GM06990 (cell line): Measurements from ENCODE around the gene CD82.
"Not testable (repeated sequence)": the region's sequence is repeated elsewhere in the genome, so short reads cannot be mapped to it uniquely, and the experiment has no call there.

Source experiments
- DNase-seq: peaks from one replicate; pipeline ENCODE4 v3.0.0-alpha.2; 2011; ENCODE audit not compliant: insufficient read length; ENCODE audit errors: extremely low read depth
- H3K27me3 ChIP-seq: replicated peaks from 2 replicates; pipeline ENCODE4 v1.6.0; 2011; ENCODE audit warnings: low read length; ENCODE audit not compliant: control insufficient read depth, insufficient read depth
- H3K36me3 ChIP-seq: 2 replicates; pipeline ENCODE4 v1.5.1; 2011; ENCODE audit warnings: low read length; ENCODE audit not compliant: control insufficient read depth, insufficient read depth
- H3K4me3 ChIP-seq: replicated peaks from 2 replicates; pipeline ENCODE4 v1.5.1; 2011; ENCODE audit warnings: low read depth, mild to moderate bottlenecking, control low read depth, low read length
- TF ChIP-seq, protein P1 (sequence below): IDR thresholded peaks from 2 replicates; pipeline ENCODE4 v1.5.1; 2011; ENCODE audit warnings: low read length, control low read depth, mild to moderate bottlenecking, inconsistent platforms; ENCODE audit not compliant: insufficient read depth, poor library complexity, severe bottlenecking

CD82 gene

DNA sequence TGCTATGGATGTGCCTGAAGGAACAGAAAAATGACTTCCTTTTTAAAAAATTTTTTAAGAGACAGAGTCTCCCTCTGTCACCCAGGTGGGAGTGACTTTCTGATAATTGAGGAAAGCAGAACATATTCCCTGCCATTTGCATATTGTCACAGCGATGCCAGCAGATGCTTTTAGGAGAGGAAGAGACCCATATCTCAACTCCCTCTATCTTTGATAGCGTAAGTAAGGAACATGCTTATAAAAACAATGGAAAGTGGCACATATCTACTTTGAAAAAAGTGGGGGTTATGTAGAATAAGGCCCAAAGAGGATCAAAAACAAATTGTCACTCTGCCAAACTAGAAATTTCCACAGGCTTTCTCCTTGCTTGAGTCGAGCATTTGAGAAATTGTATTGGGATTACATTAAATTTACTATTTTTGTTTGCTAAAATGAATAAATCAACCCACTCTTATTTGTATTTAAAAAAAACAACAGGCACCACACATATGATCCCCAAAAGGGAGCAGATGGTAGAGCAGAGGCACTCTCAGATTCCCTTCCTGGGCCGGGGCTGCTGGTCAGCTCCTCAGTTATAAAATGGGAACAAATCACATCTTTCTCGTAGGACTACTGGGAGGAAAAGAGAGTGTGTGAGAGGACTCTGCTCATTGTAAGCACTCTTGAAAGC lies 92.5 kb downstream of the CD82 start:
- TF ChIP-seq, protein P1, sequence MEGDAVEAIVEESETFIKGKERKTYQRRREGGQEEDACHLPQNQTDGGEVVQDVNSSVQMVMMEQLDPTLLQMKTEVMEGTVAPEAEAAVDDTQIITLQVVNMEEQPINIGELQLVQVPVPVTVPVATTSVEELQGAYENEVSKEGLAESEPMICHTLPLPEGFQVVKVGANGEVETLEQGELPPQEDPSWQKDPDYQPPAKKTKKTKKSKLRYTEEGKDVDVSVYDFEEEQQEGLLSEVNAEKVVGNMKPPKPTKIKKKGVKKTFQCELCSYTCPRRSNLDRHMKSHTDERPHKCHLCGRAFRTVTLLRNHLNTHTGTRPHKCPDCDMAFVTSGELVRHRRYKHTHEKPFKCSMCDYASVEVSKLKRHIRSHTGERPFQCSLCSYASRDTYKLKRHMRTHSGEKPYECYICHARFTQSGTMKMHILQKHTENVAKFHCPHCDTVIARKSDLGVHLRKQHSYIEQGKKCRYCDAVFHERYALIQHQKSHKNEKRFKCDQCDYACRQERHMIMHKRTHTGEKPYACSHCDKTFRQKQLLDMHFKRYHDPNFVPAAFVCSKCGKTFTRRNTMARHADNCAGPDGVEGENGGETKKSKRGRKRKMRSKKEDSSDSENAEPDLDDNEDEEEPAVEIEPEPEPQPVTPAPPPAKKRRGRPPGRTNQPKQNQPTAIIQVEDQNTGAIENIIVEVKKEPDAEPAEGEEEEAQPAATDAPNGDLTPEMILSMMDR = no peak
- DNase-seq = no peak
- Histone ChIP-seq H3K36me3 (no peaks in the 10 kb centered on the region), H3K27me3 (no peaks in the 10 kb centered on the region; the same call in 1 of the 2 replicates), H3K4me3 (no peak overlapping the region)

DNA sequence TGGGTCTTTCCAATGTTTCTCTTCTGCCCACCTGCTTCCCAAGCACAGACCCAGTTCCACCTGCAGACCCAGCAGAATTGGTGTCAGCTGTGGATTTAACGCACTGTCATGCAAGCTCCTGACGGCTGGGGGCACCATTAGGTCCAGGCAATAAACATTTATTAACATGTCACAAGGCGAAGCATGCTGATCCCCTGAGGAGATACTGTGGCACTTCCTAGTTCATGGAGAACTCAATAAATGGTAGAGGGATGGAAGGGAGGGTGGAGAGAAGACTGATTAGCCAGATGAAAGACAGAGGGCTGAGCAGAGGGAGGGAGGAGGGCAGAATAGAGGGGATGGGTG lies 93.0 kb downstream of the CD82 start:
- no peak for DNase-seq
- no peak overlapping the region for H3K4me3 ChIP-seq
- no peaks in the 10 kb centered on the region for H3K36me3 ChIP-seq
- TF ChIP-seq, protein P1 = peak; percentile 35
- H3K27me3 ChIP-seq = no peaks in the 10 kb centered on the region; the same call in 1 of the 2 replicates

DNA sequence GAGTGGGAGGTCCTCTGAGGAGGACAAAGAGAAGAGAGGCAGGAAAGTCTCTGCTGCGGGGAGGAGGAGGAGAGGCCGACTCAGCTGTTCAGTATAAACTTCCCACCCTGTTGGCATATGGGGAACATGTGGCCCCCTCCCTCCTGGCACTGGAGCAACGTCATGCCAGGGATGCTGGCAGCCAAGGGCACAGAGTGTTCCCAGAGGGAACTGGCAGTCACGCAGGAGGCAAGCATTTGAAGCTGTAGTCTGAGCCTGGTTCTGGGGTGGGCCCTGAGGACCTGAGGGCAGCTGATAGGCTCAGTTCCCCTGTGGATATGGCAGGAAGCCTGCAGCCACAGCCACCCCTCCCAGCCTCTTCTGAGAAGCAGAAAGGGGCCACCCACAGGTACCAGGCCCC lies 94.2 kb downstream of the CD82 start:
- Histone ChIP-seq H3K4me3 (no peak overlapping the region), H3K27me3 (no peaks in the 10 kb centered on the region; the same call in 1 of the 2 replicates), H3K36me3 (no peaks in the 10 kb centered on the region)
- TF ChIP-seq, protein P1 = no peak
- DNase-seq = no peak

DNA sequence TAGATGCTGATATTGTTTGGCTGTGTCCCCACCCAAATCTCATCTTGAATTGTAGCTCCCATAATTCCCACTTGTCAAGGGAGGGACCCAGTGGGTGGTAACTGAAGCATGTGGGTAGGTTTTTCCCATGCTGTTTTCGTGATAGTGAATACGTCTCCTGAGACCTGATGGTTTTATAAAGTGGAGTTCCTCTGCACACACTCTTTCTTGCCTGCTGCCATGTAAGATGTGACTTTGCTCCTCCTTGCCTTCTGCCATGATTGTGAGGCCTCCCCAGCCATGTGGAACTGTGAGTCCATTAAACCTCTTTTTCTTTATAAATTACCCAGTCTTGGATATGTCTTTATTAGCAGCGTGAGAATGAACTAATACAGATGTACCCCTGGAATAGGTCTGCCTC lies 95.1 kb downstream of the CD82 start:
- H3K27me3 ChIP-seq, H3K4me3 ChIP-seq, H3K36me3 ChIP-seq, DNase-seq: not testable (repeated sequence)

DNA sequence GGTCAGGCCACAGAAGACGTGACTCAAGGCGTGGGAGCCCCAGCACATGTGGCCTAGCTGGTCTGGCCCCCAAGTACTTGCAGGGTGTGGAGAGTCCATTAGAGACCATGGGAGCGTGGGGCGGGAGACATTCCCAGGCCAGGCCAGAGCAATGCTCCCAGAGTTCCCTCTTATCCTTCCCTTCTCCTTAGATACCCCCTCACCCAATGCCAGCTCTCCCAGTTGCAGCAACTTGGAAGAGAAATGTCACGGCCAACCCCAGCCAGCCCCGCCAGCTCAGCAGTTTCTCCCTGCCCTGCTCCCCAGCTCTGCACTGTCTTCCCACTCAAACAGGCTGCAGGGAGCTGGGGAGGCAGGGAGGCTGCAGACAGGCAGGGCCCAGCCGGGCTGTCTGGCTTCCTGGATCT lies 95.9 kb downstream of the CD82 start:
- no peak for DNase-seq
- H3K4me3 ChIP-seq = no peak overlapping the region

More for the DNA sequence above, 95.9 kb downstream of the CD82 start:
- no peaks in the 10 kb centered on the region; the same call in 1 of the 2 replicates for H3K27me3 ChIP-seq
- no peaks in the 10 kb centered on the region for H3K36me3 ChIP-seq
- TF ChIP-seq, protein P1 = no peak
